IPS DF 4.7 (cell line): Measurements from ENCODE around the gene BCL2L13.
"Not testable (repeated sequence)": the region's sequence is repeated elsewhere in the genome, so short reads cannot be mapped to it uniquely, and the experiment has no call there.

Experiments used
- DNase-seq: peaks from one replicate; pipeline ENCODE4 v3.0.0-alpha.2; 2013; ENCODE audit warnings: low spot score; ENCODE audit errors: extremely low read depth

The BCL2L13 gene

GRCh38 chr22:17754233-17754925, 115.8 kb downstream of the BCL2L13 start:
- DNase-seq: no peak

- no peak for DNase-seq
Measured at GRCh38 chr22:17761138-17761488, 122.6 kb downstream of the BCL2L13 start.

DNA sequence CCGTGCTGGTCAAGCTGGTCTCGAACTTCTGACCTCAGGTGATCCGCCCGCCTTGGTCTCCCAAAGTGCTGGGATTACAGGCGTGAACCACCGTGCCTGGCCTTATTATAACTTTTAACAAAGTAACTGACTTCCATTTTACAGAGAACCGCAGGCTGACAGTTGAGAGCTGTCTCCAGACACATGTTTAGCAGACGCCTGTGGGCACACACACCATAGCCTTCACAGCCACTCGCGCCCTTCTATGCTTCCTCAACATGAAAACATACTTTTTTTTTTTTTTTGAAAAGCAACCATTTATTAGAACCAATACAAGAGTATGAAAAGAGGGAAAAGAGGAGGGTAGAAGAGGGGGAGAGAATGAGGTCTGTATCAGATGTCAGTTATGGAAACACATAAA, 124.9 kb downstream of the BCL2L13 start:
- not testable (repeated sequence) for DNase-seq

GRCh38 chr22:17764036-17764435, 125.5 kb downstream of the BCL2L13 start:
- no peak for DNase-seq

DNA sequence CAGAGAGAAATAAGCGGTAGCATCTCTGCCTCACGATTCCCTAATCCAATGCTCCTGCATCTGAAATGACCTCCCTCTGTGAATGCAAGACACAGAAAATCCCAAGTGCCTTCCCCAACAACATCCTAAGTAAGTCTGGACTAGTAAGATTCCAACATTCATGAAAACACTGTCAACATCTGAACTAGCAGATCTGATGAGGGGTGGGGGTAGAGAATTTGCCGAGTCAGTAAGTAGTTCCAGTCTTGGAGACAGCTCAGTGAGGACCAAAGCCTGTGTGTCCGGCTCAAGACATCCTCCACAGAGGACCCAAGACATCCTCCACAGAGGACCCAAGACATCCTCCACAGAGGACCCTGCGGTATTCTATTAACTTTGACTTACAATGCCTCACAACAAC, 126.3 kb downstream of the BCL2L13 start:
- not testable (repeated sequence) for DNase-seq

GRCh38 chr22:17767233-17768065, 128.9 kb downstream of the BCL2L13 start:
- no peak for DNase-seq

- no peak for DNase-seq
Measured at GRCh38 chr22:17769013-17769715, 130.6 kb downstream of the BCL2L13 start.

GRCh38 chr22:17769716-17770082, 131.1 kb downstream of the BCL2L13 start:
- no peak for DNase-seq

DNA sequence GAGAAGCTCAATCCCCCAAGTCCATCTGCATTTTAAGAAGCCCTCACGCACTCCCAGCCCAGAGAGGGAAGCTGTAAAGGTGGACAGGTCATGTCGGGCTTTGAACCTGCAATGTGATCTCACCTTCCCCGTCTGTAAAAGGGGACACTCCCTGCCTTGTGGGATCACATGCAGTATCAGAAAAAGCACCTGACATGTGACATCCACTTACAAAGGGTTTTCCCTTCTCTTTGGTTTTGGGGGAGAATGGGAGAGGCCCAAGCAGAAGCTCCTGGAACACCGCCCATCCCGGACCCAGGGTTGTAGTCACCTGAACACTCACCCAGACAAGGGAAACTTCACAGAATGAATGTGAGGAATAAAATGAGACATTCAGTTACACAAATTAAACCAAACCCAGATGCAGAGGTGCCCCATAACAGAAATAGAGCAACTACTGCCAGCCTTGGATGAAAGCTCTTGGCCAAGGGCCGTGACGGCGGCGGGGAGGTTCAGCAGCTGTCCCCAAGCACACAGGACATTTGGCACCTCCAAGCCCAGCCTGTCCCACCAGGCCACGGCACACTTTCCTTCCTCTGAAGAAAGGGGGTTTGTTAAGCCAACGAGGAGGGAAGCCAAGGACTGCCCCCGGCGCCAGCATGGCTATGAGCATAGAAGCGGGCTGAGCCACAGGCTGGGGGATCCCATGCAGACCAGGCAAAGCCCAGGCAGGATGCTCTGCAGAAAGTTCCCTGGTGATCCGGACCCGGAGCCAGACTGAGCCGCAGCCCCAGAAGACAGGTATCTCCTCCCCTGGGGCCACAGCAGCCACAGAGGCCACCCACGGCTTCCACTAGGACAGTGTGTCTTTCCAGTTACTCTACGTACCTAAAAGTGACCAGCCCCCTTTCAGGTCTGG, 131.9 kb downstream of the BCL2L13 start:
- no peak for DNase-seq

DNA sequence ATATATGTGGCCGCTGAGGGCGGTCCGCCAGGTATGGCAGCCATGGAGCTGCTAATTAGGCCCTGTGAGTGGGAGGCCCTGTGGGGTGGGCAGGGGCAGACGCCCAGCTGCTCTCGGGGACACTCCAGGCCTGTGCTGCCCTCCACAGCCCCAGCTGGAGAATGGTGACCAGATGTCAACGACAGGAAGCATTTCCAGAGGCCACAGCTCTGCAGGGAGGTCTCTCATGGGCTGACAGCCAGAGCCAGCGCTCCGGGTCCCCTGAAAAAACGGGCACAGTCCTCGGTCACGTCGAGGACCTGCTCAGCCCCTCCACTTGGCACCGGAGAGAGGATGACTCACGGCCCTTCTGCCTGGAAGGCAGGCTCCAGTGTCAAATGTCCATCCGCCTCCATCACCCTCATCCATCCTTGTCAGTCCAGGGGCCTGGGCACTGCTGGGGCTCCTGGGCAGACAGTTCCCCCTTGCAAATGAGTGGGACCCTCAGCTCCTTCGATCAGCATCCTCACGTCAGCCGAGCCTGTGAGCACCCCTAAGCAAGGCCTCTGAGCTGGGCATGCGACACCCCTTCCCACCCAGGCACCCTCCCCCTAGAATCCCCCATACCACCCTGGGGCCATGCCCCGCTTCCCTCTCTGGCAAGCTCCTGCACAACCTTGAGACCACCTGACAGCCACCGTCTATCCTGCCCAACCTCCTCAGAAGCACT, 133.8 kb downstream of the BCL2L13 start:
- DNase-seq: no peak

DNA sequence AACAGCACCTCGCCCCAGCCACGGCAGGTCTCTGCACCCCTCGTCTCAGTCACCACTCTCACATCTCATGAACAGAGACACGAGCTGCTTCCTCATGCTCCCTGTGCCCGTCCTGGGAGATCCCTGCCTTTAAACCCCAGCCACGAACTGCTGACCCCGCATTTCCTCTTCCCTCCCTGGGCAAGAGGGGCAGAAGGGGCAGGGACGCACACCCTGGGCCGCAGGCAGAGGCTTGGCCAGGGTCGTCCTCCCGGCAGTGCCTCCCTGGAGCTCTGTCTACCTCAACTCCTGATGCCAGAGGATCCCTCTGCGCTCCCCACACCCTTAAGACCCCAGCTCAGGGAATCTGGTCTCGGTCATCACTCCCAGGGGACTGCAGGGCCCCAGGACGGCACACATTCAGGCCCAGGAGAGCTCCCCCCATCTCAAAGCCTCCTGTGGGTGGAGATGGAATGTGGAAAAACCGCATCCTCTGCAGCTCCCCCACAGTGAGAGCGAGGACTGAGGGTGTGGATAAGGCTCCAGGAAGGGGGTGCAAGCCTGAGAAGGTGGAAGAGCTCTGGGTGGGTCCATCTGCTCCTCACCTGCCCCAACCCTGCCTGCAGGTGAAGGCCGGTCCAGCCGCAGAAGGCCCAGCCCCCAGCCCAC, 134.5 kb downstream of the BCL2L13 start:
- no peak for DNase-seq

- no peak for DNase-seq
Measured at GRCh38 chr22:17773606-17774205, 135.1 kb downstream of the BCL2L13 start.

DNA sequence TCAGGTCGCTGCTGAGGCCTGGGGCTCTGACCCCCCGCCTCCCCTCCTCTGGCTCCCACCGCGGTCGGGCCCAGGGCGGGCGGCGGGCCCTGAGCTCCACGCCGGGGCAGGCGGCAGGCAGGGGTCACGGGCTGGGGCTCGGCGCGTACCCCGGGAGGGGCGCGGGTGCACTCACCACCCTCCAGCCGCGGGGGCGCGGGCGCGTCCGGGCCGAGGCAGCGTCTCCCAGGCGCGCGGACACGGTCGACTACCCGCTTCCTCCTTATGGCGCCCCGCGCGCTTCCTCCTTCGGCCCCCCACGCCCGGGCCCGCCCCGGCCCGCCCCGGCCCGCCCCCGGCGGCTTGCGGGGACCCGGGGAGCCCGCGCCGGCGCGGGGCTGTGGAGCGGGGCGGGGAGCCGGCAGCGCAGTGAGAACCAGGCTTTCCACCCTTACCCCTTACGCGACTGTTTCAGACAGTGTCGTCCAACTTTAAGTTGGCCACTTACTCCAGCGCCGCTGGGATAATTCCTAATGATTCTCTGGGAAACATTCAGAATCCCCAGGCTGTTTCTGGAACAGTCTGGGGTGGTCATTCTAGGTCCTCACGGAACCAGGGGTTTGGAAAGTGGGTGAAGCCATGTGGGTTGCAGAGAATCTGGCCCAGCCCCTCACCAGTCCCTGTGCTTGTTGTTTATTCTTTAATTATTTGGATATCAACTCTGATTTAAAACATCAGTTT, 135.8 kb downstream of the BCL2L13 start, which contains the start of gene BID:
TSS of gene BID (minus strand) at position 264 of the 720 bp plus-strand sequence. CDS start 24,353 bp downstream, outside the sequence.
- DNase-seq: no peak

GRCh38 chr22:17774926-17775685, 136.5 kb downstream of the BCL2L13 start:
- DNase-seq: no peak

DNA sequence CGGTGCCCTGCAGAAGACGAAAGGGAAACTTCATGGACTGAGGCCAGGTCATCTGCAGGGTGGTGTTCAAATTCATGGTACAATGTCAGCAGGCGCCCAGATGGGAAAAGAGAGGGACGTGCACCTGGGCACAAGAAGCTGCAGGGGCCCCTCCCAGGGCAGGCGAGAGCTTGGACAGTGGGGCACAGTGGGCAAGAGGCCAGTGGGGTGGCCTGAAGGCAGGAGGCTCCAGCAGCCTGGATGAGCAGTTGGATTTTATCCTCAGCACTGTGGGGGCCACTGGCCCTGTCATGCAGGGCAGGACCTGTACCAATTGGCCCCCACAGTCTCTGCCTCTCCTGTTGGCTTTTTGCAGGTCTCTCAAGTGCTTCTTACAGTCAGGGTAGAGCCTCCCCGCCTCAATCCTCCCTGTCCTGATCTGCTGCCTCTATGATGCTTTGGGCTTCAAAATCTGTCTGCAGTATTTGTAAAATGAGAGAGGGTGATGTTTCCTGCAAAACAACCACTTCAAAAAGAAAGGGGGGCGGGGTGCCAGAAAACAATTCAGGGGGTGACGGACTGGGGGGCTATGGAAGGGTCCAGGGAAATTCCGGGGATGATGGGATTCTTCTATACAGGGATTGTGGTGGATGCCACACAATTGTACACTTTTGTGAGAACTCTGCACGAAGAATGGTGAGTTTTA, 137.4 kb downstream of the BCL2L13 start:
- DNase-seq: no peak

DNA sequence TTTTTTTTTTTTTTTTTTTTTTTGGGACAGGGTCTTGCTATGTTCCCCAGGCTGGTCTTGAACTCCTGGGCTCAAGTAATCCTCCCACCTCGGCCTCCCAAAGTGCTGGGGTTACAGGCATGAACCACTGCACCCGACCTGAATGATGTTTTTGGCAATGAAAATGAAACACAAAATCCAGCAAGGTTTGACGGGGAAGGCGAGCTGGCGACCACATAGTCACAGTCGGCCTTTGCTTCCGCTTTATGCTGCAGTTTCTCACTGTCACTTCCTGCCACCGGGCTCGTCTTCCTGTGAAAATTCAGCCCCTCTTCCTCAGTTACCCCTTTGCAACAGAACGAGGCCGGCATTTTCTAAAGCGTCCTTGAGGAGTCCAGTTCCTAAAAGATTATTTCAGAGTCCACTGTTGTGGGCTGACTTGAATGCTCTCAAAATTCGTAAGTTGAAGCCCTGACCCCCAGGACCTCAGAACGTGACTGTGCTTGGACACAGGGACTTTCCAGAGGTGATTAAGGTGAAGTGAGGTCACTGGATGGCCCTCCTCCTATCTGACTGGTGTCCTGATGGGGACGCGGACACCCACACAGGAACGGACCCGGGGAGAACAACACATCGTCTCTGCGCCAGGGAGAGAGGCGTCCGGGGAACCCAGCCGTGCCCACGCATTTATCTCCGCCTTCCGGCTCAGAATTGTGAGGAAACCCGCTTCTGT, 138.6 kb downstream of the BCL2L13 start:
- no peak for DNase-seq

- no peak for DNase-seq
Measured at GRCh38 chr22:17777717-17778044, 139.1 kb downstream of the BCL2L13 start.
